SK-N-SH (cell line): Measurements from ENCODE around the gene RNF217.

ENCODE experiments used
- CTCF ChIP-seq: fragments of 200-600 bp; sonication (generic); IDR thresholded peaks from 2 replicates; pipeline ENCODE4 v1.6.1; 2017; ENCODE audit warnings: antibody characterized with exemption, mild to moderate bottlenecking, moderate library complexity
- IRF3 ChIP-seq: fragments of 150-350 bp; IDR thresholded peaks from 2 replicates; pipeline ENCODE4 v1.6.1; 2016; ENCODE audit warnings: mild to moderate bottlenecking, low read depth, low read length
- POLR2AphosphoS5 ChIP-seq: IDR thresholded peaks from 2 replicates; pipeline ENCODE4 v1.6.1; 2012; ENCODE audit warnings: low read depth, low read length

- no peak for TF ChIP-seq POLR2AphosphoS5
- TF ChIP-seq CTCF: no peak
- TF ChIP-seq IRF3: no peak
Observed at GRCh38 chr6:124949706-124950105, 12.5 kb upstream of the RNF217 start.
